Measurements from ENCODE around the gene KRTAP10-10. TPM values are rescaled to one million over a fixed set of nuclear protein-coding genes. Genes with fewer than 3 reads are reported as not detected.

Gene KRTAP10-10
- total RNA-seq, 1 donor from 2014 or later, result not detected

- peak; percentile 11 for DNase-seq
Measured at GRCh38 chr21:44686000-44686781, 49.0 kb downstream of the KRTAP10-10 start.

GRCh38 chr21:44686843-44687561 lies 49.8 kb downstream of the KRTAP10-10 start:
- no peak for DNase-seq

- no peak for DNase-seq
Measured at GRCh38 chr21:44687671-44688070, 50.5 kb downstream of the KRTAP10-10 start.

Other genes starting within 250 kb of the KRTAP10-10 start
- 1.9 and 2.1 TPM in 2 replicates for gene LRRC3, start 181.8 kb upstream of the KRTAP10-10 start, total RNA-seq
- gene KRTAP10-1, start 97.2 kb upstream of the KRTAP10-10 start, total RNA-seq, result not detected in 2 replicates
- gene KRTAP10-2, start 85.9 kb upstream of the KRTAP10-10 start, total RNA-seq, result not detected in 2 replicates
- gene KRTAP10-3, start 78.6 kb upstream of the KRTAP10-10 start, total RNA-seq, result not detected in 2 replicates
- not detected in 2 replicates for gene KRTAP10-4, start 63.6 kb upstream of the KRTAP10-10 start, total RNA-seq
- not detected in 2 replicates for gene KRTAP10-5, start 56.8 kb upstream of the KRTAP10-10 start, total RNA-seq
- gene KRTAP10-6, start 44.9 kb upstream of the KRTAP10-10 start, total RNA-seq, result not detected in 2 replicates
- not detected in 2 replicates for gene KRTAP10-7, start 36.8 kb upstream of the KRTAP10-10 start, total RNA-seq
- gene KRTAP10-8, start 25.3 kb upstream of the KRTAP10-10 start, total RNA-seq, result not detected in 2 replicates
- not detected in 2 replicates for gene KRTAP10-9, start 10.3 kb upstream of the KRTAP10-10 start, total RNA-seq
- not detected in 2 replicates for gene KRTAP10-11, start 9.1 kb downstream of the KRTAP10-10 start, total RNA-seq
- not detected in 2 replicates for gene KRTAP12-4, start 17.3 kb downstream of the KRTAP10-10 start, total RNA-seq
- not detected in 2 replicates for gene KRTAP12-3, start 20.6 kb downstream of the KRTAP10-10 start, total RNA-seq
- gene KRTAP12-2, start 29.6 kb downstream of the KRTAP10-10 start, total RNA-seq, result not detected in 2 replicates
- not detected in 2 replicates for gene KRTAP12-1, start 44.8 kb downstream of the KRTAP10-10 start, total RNA-seq
- gene KRTAP10-12, start 59.8 kb downstream of the KRTAP10-10 start, total RNA-seq, result not detected in 2 replicates
- 0.47 and 1.0 TPM in 2 replicates for gene TSPEAR, start 74.2 kb downstream of the KRTAP10-10 start, total RNA-seq
- gene UBE2G2, start 164.5 kb downstream of the KRTAP10-10 start, total RNA-seq, result 74.1 and 85.3 TPM in 2 replicates
- gene SUMO3, start 180.7 kb downstream of the KRTAP10-10 start, total RNA-seq, result 75.2 and 107 TPM in 2 replicates
- 505 and 528 TPM in 2 replicates for gene PTTG1IP, start 236.3 kb downstream of the KRTAP10-10 start, total RNA-seq

Measured in dermis blood vessel endothelial cell (primary cell).